Measurements from ENCODE around the gene PURA.

- TF ChIP-seq RAD21 (IDR thresholded peaks at IDR 0.05; ENCODE audit: low read depth) (no peak), CREB1 (IDR thresholded peaks at IDR 0.05; ENCODE audit: low read depth) (no peak), CEBPB (IDR thresholded peaks at IDR 0.05) (no peak)
- TF ChIP-seq, protein P1, sequence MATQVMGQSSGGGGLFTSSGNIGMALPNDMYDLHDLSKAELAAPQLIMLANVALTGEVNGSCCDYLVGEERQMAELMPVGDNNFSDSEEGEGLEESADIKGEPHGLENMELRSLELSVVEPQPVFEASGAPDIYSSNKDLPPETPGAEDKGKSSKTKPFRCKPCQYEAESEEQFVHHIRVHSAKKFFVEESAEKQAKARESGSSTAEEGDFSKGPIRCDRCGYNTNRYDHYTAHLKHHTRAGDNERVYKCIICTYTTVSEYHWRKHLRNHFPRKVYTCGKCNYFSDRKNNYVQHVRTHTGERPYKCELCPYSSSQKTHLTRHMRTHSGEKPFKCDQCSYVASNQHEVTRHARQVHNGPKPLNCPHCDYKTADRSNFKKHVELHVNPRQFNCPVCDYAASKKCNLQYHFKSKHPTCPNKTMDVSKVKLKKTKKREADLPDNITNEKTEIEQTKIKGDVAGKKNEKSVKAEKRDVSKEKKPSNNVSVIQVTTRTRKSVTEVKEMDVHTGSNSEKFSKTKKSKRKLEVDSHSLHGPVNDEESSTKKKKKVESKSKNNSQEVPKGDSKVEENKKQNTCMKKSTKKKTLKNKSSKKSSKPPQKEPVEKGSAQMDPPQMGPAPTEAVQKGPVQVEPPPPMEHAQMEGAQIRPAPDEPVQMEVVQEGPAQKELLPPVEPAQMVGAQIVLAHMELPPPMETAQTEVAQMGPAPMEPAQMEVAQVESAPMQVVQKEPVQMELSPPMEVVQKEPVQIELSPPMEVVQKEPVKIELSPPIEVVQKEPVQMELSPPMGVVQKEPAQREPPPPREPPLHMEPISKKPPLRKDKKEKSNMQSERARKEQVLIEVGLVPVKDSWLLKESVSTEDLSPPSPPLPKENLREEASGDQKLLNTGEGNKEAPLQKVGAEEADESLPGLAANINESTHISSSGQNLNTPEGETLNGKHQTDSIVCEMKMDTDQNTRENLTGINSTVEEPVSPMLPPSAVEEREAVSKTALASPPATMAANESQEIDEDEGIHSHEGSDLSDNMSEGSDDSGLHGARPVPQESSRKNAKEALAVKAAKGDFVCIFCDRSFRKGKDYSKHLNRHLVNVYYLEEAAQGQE (IDR thresholded peaks at IDR 0.05; ENCODE audit: low read depth): no peak
These were observed 51.4 kb downstream of the PURA start for GRCh38 chr5:140165101-140165922.
